Subcutaneous adipose tissue (tissue), 4 donors: Measurements from ENCODE around the gene FOXO1. TPM values are rescaled to one million over a fixed set of nuclear protein-coding genes. Genes with fewer than 3 reads are reported as not detected.

Experiments used
- CTCF ChIP-seq: fragments of 450-650 bp; IDR thresholded peaks from one replicate; pipeline ENCODE4 v1.5.1; 2016; ENCODE audit warnings: low read depth, mild to moderate bottlenecking, control low read depth, antibody characterized with exemption, moderate library complexity
- total RNA-seq, 4 donors: library from RNA; depleted of rRNA; stranded (reverse); fragments of >200 nt; gene quantifications; one replicate each; pipeline ENCODE4 v1.1.0, GENCODE V29; 2016

Gene FOXO1
- total RNA-seq, 4 donors from 2014 or later: 93.0 to 198 (median 134) TPM

GRCh38 chr13:40552895-40553294, 113.5 kb downstream of the FOXO1 start:
- TF ChIP-seq CTCF: no peak

- TF ChIP-seq CTCF: no peak
These were observed 116.3 kb downstream of the FOXO1 start for GRCh38 chr13:40550130-40550529.

- TF ChIP-seq CTCF: no peak
These were observed 116.8 kb downstream of the FOXO1 start for GRCh38 chr13:40549500-40550094.

GRCh38 chr13:40547591-40548315, 118.7 kb downstream of the FOXO1 start:
- TF ChIP-seq CTCF: no peak

- TF ChIP-seq CTCF: no peak
These were observed 120.4 kb downstream of the FOXO1 start for GRCh38 chr13:40546047-40546446.

- TF ChIP-seq CTCF: no peak
These were observed 126.0 kb downstream of the FOXO1 start for GRCh38 chr13:40540328-40541044.

- no peak for TF ChIP-seq CTCF
These were observed 126.7 kb downstream of the FOXO1 start for GRCh38 chr13:40539576-40540327.
